Mononuclear cell (primary cell): ENCODE results near the gene FRG2. TPM values are rescaled to one million over a fixed set of nuclear protein-coding genes. Genes with fewer than 3 reads are reported as not detected.
"Not testable (repeated sequence)": the region's sequence is repeated elsewhere in the genome, so short reads cannot be mapped to it uniquely, and the experiment has no call there.

ENCODE experiments used
- H3K27me3 ChIP-seq: 2 replicates; pipeline ENCODE4 v1.6.0; 2011; ENCODE audit warnings: low read length, control low read depth; ENCODE audit not compliant: insufficient read depth
- H3K4me1 ChIP-seq: 2 replicates; pipeline ENCODE4 v1.5.1; 2011; ENCODE audit warnings: mild to moderate bottlenecking, low read length, control low read depth; ENCODE audit not compliant: insufficient read depth
- H3K4me3 ChIP-seq: 2 replicates; pipeline ENCODE4 v1.5.1; 2011; ENCODE audit warnings: mild to moderate bottlenecking, low read length, moderate library complexity
- H3K9me3 ChIP-seq: 2 replicates; pipeline ENCODE4 v1.5.1; 2011; ENCODE audit warnings: low read depth, mild to moderate bottlenecking, control low read depth, low read length
- total RNA-seq: library from RNA; depleted of rRNA; stranded (reverse); fragments of >200 nt; gene quantifications from one replicate; pipeline ENCODE4 v1.2.3, GENCODE V29; 2012

FRG2 gene
- total RNA-seq, 1 donor, result not detected

- no peaks in the 10 kb centered on the region for H3K9me3 ChIP-seq
- no peak overlapping the region for H3K4me3 ChIP-seq
- peaks cover 8% of the 10 kb centered on the region for H3K4me1 ChIP-seq
- H3K27me3 ChIP-seq, result peaks cover 68% of the 10 kb centered on the region
Observed at GRCh38 chr4:190019023-190019858, 7.8 kb downstream of the FRG2 start.

GRCh38 chr4:190018201-190018920 lies 8.7 kb downstream of the FRG2 start:
- Histone ChIP-seq H3K4me3 (no peak overlapping the region), H3K9me3 (no peaks in the 10 kb centered on the region), H3K27me3 (peaks cover 71% of the 10 kb centered on the region), H3K4me1 (peaks cover 8% of the 10 kb centered on the region)

GRCh38 chr4:190017357-190018200 lies 9.5 kb downstream of the FRG2 start:
- no peaks in the 10 kb centered on the region for H3K9me3 ChIP-seq
- H3K4me1 ChIP-seq, result peaks cover 8% of the 10 kb centered on the region
- peaks cover 76% of the 10 kb centered on the region for H3K27me3 ChIP-seq
- no peak overlapping the region for H3K4me3 ChIP-seq

GRCh38 chr4:190016369-190017289 lies 10.4 kb downstream of the FRG2 start:
- Histone ChIP-seq H3K4me3 (no peak overlapping the region), H3K9me3 (no peaks in the 10 kb centered on the region), H3K27me3 (peaks cover 77% of the 10 kb centered on the region), H3K4me1 (peaks cover 8% of the 10 kb centered on the region)

GRCh38 chr4:190015538-190016368 lies 11.3 kb downstream of the FRG2 start:
- peaks cover 71% of the 10 kb centered on the region for H3K27me3 ChIP-seq
- no peak overlapping the region for H3K4me3 ChIP-seq
- no peaks in the 10 kb centered on the region for H3K9me3 ChIP-seq
- peaks cover 1% of the 10 kb centered on the region for H3K4me1 ChIP-seq

GRCh38 chr4:190014771-190015537 lies 12.1 kb downstream of the FRG2 start:
- peaks cover 63% of the 10 kb centered on the region for H3K27me3 ChIP-seq
- no peak overlapping the region for H3K4me3 ChIP-seq
- H3K9me3 ChIP-seq, result no peaks in the 10 kb centered on the region
- no peaks in the 10 kb centered on the region for H3K4me1 ChIP-seq

GRCh38 chr4:189989941-189990340 lies 37.1 kb downstream of the FRG2 start:
- not testable (repeated sequence) for H3K4me3 ChIP-seq, H3K9me3 ChIP-seq, H3K4me1 ChIP-seq, H3K27me3 ChIP-seq

- no peak overlapping the region for H3K4me3 ChIP-seq
- no peaks in the 10 kb centered on the region for H3K27me3 ChIP-seq
- no peaks in the 10 kb centered on the region for H3K9me3 ChIP-seq
- H3K4me1 ChIP-seq, result no peaks in the 10 kb centered on the region
Observed at GRCh38 chr4:189988877-189989431, 38.1 kb downstream of the FRG2 start.

GRCh38 chr4:189985651-189986243 lies 41.3 kb downstream of the FRG2 start:
- H3K9me3 ChIP-seq, H3K4me1 ChIP-seq, H3K4me3 ChIP-seq: not testable (repeated sequence)

GRCh38 chr4:189984661-189985060 lies 42.4 kb downstream of the FRG2 start:
- H3K27me3 ChIP-seq, H3K9me3 ChIP-seq, H3K4me3 ChIP-seq, H3K4me1 ChIP-seq: not testable (repeated sequence)

More at GRCh38 chr4:189985651-189986243, 41.3 kb downstream of the FRG2 start:
- not testable (repeated sequence) for H3K27me3 ChIP-seq

GRCh38 chr4:189983916-189984526 lies 43.0 kb downstream of the FRG2 start:
- H3K4me1 ChIP-seq, H3K27me3 ChIP-seq, H3K9me3 ChIP-seq, H3K4me3 ChIP-seq: not testable (repeated sequence)

- no peaks in the 10 kb centered on the region for H3K4me1 ChIP-seq
- H3K4me3 ChIP-seq, result no peak overlapping the region
- H3K27me3 ChIP-seq, result no peaks in the 10 kb centered on the region
- no peaks in the 10 kb centered on the region for H3K9me3 ChIP-seq
Observed at GRCh38 chr4:189981970-189982369, 45.1 kb downstream of the FRG2 start.
